T-cell (primary cell): Measurements from ENCODE around the gene UGT1A1. TPM values are rescaled to one million over a fixed set of nuclear protein-coding genes. Genes with fewer than 3 reads are reported as not detected.

Source experiments
- ATAC-seq, 4 experiments: fragments of 200-7000 bp in 3 of 4; fragments of 150-1000 bp in 1 of 4; cut with Tn5 transposase; replicated peaks in 1 of 4; 1 replicate in 3 of 4; 2 replicates in 1 of 4; pipeline ENCODE4 v1.10.0; 2021; ENCODE audit warnings: moderate library complexity in 3 of 4, mild to moderate bottlenecking in 2 of 4, moderate number of reproducible peaks in 1 of 4
- CTCF ChIA-PET, 2 donors: fragments of 300-600 bp; sonication (Branson Sonifier 250); formaldehyde crosslinking; loops; one replicate each; lab custom pipeline; 2022; ENCODE audit warnings: antibody characterized with exemption in 2 of 2; lab: Charles Lee
- POLR2A ChIA-PET, 2 donors: fragments of 300-600 bp; sonication (Branson Sonifier 250); formaldehyde crosslinking; loops; one replicate each; lab custom pipeline; 2022; ENCODE audit warnings: antibody characterized with exemption in 2 of 2; lab: Charles Lee
- DNase-seq, 35 experiments: peaks; one replicate each; pipeline versions ENCODE4 v3.0.0 to v3.0.0-alpha.2; 2013 to 2023
- H3K27ac ChIP-seq: one replicate; pipeline ENCODE4 v1.5.1; 2013; ENCODE audit warnings: low read length
- H3K27me3 ChIP-seq, 2 experiments: replicated peaks in 1 of 2; 1 replicate in 1 of 2; 2 replicates in 1 of 2; pipeline versions ENCODE4 v1.6.1 to v1.7.0; 2013; ENCODE audit warnings: low read length in 1 of 2, mixed read lengths in 1 of 2; ENCODE audit not compliant: control insufficient read depth in 2 of 2, insufficient read depth in 2 of 2; ENCODE audit errors: extremely low read depth in 1 of 2
- H3K36me3 ChIP-seq, 2 donors: 1 replicate in 1 of 2; 2 replicates in 1 of 2; pipeline versions ENCODE4 v1.6.1 to v1.7.0; 2013; ENCODE audit warnings: low read length in 1 of 2; ENCODE audit not compliant: control insufficient read depth in 2 of 2, insufficient read depth in 1 of 2; ENCODE audit errors: extremely low read depth in 1 of 2
- H3K4me1 ChIP-seq, 2 experiments: 1 replicate in 1 of 2; 2 replicates in 1 of 2; pipeline versions ENCODE4 v1.6.1 to v1.7.0; 2013; ENCODE audit warnings: low read length in 2 of 2, mixed read lengths in 1 of 2; ENCODE audit not compliant: insufficient read depth in 2 of 2, control insufficient read depth in 1 of 2; ENCODE audit errors: extremely low read depth in 1 of 2
- H3K4me3 ChIP-seq, 2 donors: 1 replicate in 1 of 2; 2 replicates in 1 of 2; pipeline versions ENCODE4 v1.5.1 to v1.7.0; 2013; ENCODE audit warnings: mild to moderate bottlenecking in 2 of 2, low read length in 1 of 2, moderate library complexity in 1 of 2; ENCODE audit not compliant: control insufficient read depth in 1 of 2; ENCODE audit errors: extremely low read depth in 1 of 2
- H3K9me3 ChIP-seq: 2 replicates; pipeline ENCODE4 v1.7.0; 2013
- H3K27ac Mint-ChIP-seq, 2 donors: one replicate each; pipeline ENCODE4 v1.8.0; 2020 to 2021; ENCODE audit warnings: mild to moderate bottlenecking in 2 of 2, mixed read lengths in 2 of 2
- H3K27me3 Mint-ChIP-seq, 2 donors: one replicate each; pipeline ENCODE4 v1.8.0; 2021 to 2022; ENCODE audit warnings: mixed read lengths in 2 of 2
- H3K36me3 Mint-ChIP-seq: one replicate; pipeline ENCODE4 v1.8.0; 2021; ENCODE audit warnings: mixed read lengths
- H3K4me1 Mint-ChIP-seq, 3 donors: one replicate each; pipeline ENCODE4 v1.8.0; 2020 to 2022; ENCODE audit warnings: mixed read lengths in 3 of 3, mild to moderate bottlenecking in 1 of 3
- H3K4me3 Mint-ChIP-seq, 3 donors: one replicate each; pipeline ENCODE4 v1.8.0; 2020 to 2022; ENCODE audit warnings: mild to moderate bottlenecking in 3 of 3, mixed read lengths in 3 of 3, moderate library complexity in 3 of 3
- H3K9me3 Mint-ChIP-seq, 3 donors: one replicate each; pipeline ENCODE4 v1.8.0; 2020 to 2022; ENCODE audit warnings: mixed read lengths in 3 of 3
- WGBS: methylation state at CpG from one replicate; pipeline ENCODE4 v1.1.5; 2013; ENCODE audit warnings: missing lambda C conversion rate; ENCODE audit not compliant: insufficient coverage; 5-methylcytosine and 5-hydroxymethylcytosine counted together
- total RNA-seq, 35 experiments: library from RNA in 6 of 35; stranded (reverse) in 6 of 35; fragments of 120-200 nt in 1 of 35; gene quantifications; one replicate each; pipeline versions ENCODE4 v1.2.1 to v1.2.4 and lab custom pipeline; 2013 to 2026

Gene UGT1A1
- total RNA-seq, 5 donors from 2014 or later (not counting 1 experiment from before 2014, with no cell fraction given) = not detected

- Mint-ChIP-seq H3K4me3 (no peak overlapping the region), H3K27ac (no peak overlapping the region), H3K27me3 (peaks cover 14 to 33% of the 10 kb centered on the region in 2 donors), H3K4me1 (peaks cover 0 to 5% (median 0%) of the 10 kb centered on the region in 3 donors), H3K9me3 (no peaks in the 10 kb centered on the region), H3K36me3 (no peaks in the 10 kb centered on the region)
- CTCF ChIA-PET = no interaction called here
- H3K27ac ChIP-seq = no peak overlapping the region
- ATAC-seq (no peak), DNase-seq (peak in 1 of 35 experiments; percentile 21)
- H3K9me3 ChIP-seq = no peaks in the 10 kb centered on the region
- POLR2A ChIA-PET = no interaction called here
- H3K4me3 ChIP-seq = no peak overlapping the region
- no peaks in the 10 kb centered on the region for H3K4me1 ChIP-seq
- WGBS = 57% methylated on average over 11 of the region's 17 CpGs
- H3K36me3 ChIP-seq = no peaks in the 10 kb centered on the region
- H3K27me3 ChIP-seq = peaks cover 0 to 53% of the 10 kb centered on the region in 2 experiments
These were observed 58.9 kb downstream of the UGT1A1 start for GRCh38 chr2:233818639-233819621.

GRCh38 chr2:233819884-233820773 lies 60.1 kb downstream of the UGT1A1 start:
- POLR2A ChIA-PET = no interaction called here

GRCh38 chr2:233820774-233821105 lies 60.7 kb downstream of the UGT1A1 start:
- ChIA-PET CTCF (no interaction called here), POLR2A (no interaction called here)
- DNase-seq (no peak), ATAC-seq (no peak)
- Histone ChIP-seq H3K27ac (no peak overlapping the region), H3K4me1 (no peaks in the 10 kb centered on the region), H3K4me3 (no peak overlapping the region), H3K36me3 (no peaks in the 10 kb centered on the region), H3K9me3 (no peaks in the 10 kb centered on the region), H3K27me3 (peaks cover 0 to 53% of the 10 kb centered on the region in 2 experiments)
- no peak overlapping the region for H3K27ac Mint-ChIP-seq
- H3K4me1 Mint-ChIP-seq = peaks cover 0 to 5% (median 0%) of the 10 kb centered on the region in 3 donors
- no peak overlapping the region for H3K4me3 Mint-ChIP-seq
- 83% methylated on average over 3 of the region's 6 CpGs for WGBS
- H3K27me3 Mint-ChIP-seq = peaks cover 14 to 29% of the 10 kb centered on the region in 2 donors
- no peaks in the 10 kb centered on the region for H3K36me3 Mint-ChIP-seq
- no peaks in the 10 kb centered on the region for H3K9me3 Mint-ChIP-seq

More at GRCh38 chr2:233819884-233820773, 60.1 kb downstream of the UGT1A1 start:
- H3K4me3 ChIP-seq = no peak overlapping the region
- H3K27me3 Mint-ChIP-seq = peaks cover 14 to 29% of the 10 kb centered on the region in 2 donors
- H3K9me3 ChIP-seq = no peaks in the 10 kb centered on the region
- no peak overlapping the region for H3K4me3 Mint-ChIP-seq
- no peaks in the 10 kb centered on the region for H3K9me3 Mint-ChIP-seq
- peak in 1 of 35 experiments; percentile 13 for DNase-seq
- no peak overlapping the region for H3K27ac ChIP-seq
- no peak overlapping the region for H3K27ac Mint-ChIP-seq
- H3K27me3 ChIP-seq = peaks cover 0 to 53% of the 10 kb centered on the region in 2 experiments
- no peak for ATAC-seq
- no peaks in the 10 kb centered on the region for H3K36me3 Mint-ChIP-seq
- H3K4me1 ChIP-seq = no peaks in the 10 kb centered on the region
- peaks cover 0 to 5% (median 0%) of the 10 kb centered on the region in 3 donors for H3K4me1 Mint-ChIP-seq
- CTCF ChIA-PET = no interaction called here
- H3K36me3 ChIP-seq = no peaks in the 10 kb centered on the region
- 73% methylated on average over 12 of the region's 18 CpGs for WGBS

- no peaks in the 10 kb centered on the region for H3K9me3 Mint-ChIP-seq
- WGBS = 100% methylated on average over 1 of the region's 3 CpGs
- POLR2A ChIA-PET = no interaction called here
These were observed 61.1 kb downstream of the UGT1A1 start for GRCh38 chr2:233821196-233821595.

GRCh38 chr2:233821709-233822100 lies 61.6 kb downstream of the UGT1A1 start:
- Mint-ChIP-seq H3K36me3 (no peaks in the 10 kb centered on the region), H3K4me1 (peaks cover 0 to 5% (median 0%) of the 10 kb centered on the region in 3 donors), H3K9me3 (no peaks in the 10 kb centered on the region), H3K4me3 (no peak overlapping the region), H3K27ac (no peak overlapping the region), H3K27me3 (peaks cover 15 to 22% of the 10 kb centered on the region in 2 donors)
- Histone ChIP-seq H3K27ac (no peak overlapping the region), H3K27me3 (peaks cover 0 to 52% of the 10 kb centered on the region in 2 experiments), H3K9me3 (no peaks in the 10 kb centered on the region), H3K4me3 (no peak overlapping the region), H3K36me3 (no peaks in the 10 kb centered on the region), H3K4me1 (no peaks in the 10 kb centered on the region)
- POLR2A ChIA-PET = no interaction called here
- 90% methylated on average over 2 of the region's 8 CpGs for whole genome bisulfite sequencing
- ATAC-seq (no peak), DNase-seq (no peak)
- CTCF ChIA-PET = no interaction called here

More at GRCh38 chr2:233821196-233821595, 61.1 kb downstream of the UGT1A1 start:
- Histone ChIP-seq H3K4me3 (no peak overlapping the region), H3K4me1 (no peaks in the 10 kb centered on the region), H3K9me3 (no peaks in the 10 kb centered on the region), H3K27ac (no peak overlapping the region), H3K36me3 (no peaks in the 10 kb centered on the region), H3K27me3 (peaks cover 0 to 53% of the 10 kb centered on the region in 2 experiments)
- no peak for DNase-seq
- Mint-ChIP-seq H3K27ac (no peak overlapping the region), H3K36me3 (no peaks in the 10 kb centered on the region), H3K4me3 (no peak overlapping the region), H3K4me1 (peaks cover 0 to 5% (median 0%) of the 10 kb centered on the region in 3 donors), H3K27me3 (peaks cover 16 to 26% of the 10 kb centered on the region in 2 donors)
- no peak for ATAC-seq
- CTCF ChIA-PET = no interaction called here

- H3K9me3 Mint-ChIP-seq = no peaks in the 10 kb centered on the region
- no peak overlapping the region for H3K27ac Mint-ChIP-seq
- H3K4me1 Mint-ChIP-seq = peaks cover 0 to 2% (median 0%) of the 10 kb centered on the region in 3 donors
- POLR2A ChIA-PET = no interaction called here
- Histone ChIP-seq H3K4me3 (no peak overlapping the region), H3K27me3 (peaks cover 0 to 48% of the 10 kb centered on the region in 2 experiments), H3K36me3 (no peaks in the 10 kb centered on the region), H3K4me1 (no peaks in the 10 kb centered on the region), H3K9me3 (no peaks in the 10 kb centered on the region), H3K27ac (no peak overlapping the region)
- no peak for ATAC-seq
- H3K36me3 Mint-ChIP-seq = no peaks in the 10 kb centered on the region
- CTCF ChIA-PET = no interaction called here
- no peak overlapping the region for H3K4me3 Mint-ChIP-seq
- DNase-seq = peak in 1 of 35 experiments; percentile 13
- H3K27me3 Mint-ChIP-seq = peaks cover 12 to 21% of the 10 kb centered on the region in 2 donors
- WGBS = 94% methylated on average over 21 of the region's 21 CpGs
These were observed 62.2 kb downstream of the UGT1A1 start for GRCh38 chr2:233822101-233822771.
